CD14-positive monocyte (primary cell): Measurements from ENCODE around the gene CDCA8. TPM values are rescaled to one million over a fixed set of nuclear protein-coding genes. Genes with fewer than 3 reads are reported as not detected.
A peak's percentile ranks its signal among the peaks of the same experiment; 100 is the strongest.

Source experiments
- DNase-seq, 3 donors: peaks; one replicate each; pipeline ENCODE4 v3.0.0-alpha.2; 2011 to 2022
- H2AFZ ChIP-seq: 2 replicates; pipeline ENCODE4 v1.6.0; 2012; ENCODE audit warnings: mild to moderate bottlenecking, low read depth, low read length, inconsistent platforms; ENCODE audit not compliant: insufficient read depth, poor library complexity, severe bottlenecking
- H3K27ac ChIP-seq, 2 donors: 1 replicate in 1 of 2; 2 replicates in 1 of 2; pipeline ENCODE4 v1.5.1; 2012 to 2013; ENCODE audit warnings: low read length in 2 of 2, control low read depth in 1 of 2, inconsistent platforms in 1 of 2, low read depth in 1 of 2, mild to moderate bottlenecking in 1 of 2
- H3K27me3 ChIP-seq, 2 donors: one replicate each; pipeline versions ENCODE4 v1.6.0 to v1.6.1; 2011 to 2013; ENCODE audit warnings: low read length in 2 of 2; ENCODE audit not compliant: control insufficient read depth in 2 of 2, insufficient read depth in 2 of 2
- H3K36me3 ChIP-seq, 2 donors: replicated peaks in 1 of 2; 1 replicate in 1 of 2; 2 replicates in 1 of 2; pipeline versions ENCODE4 v1.5.1 to v1.6.1; 2012 to 2013; ENCODE audit warnings: low read length in 2 of 2, control low read depth in 1 of 2, inconsistent platforms in 1 of 2, mild to moderate bottlenecking in 1 of 2; ENCODE audit not compliant: insufficient read depth in 2 of 2, control insufficient read depth in 1 of 2
- H3K4me1 ChIP-seq, 2 donors: 1 replicate in 1 of 2; 2 replicates in 1 of 2; pipeline versions ENCODE4 v1.5.1 to v1.6.1; 2012 to 2013; ENCODE audit warnings: low read length in 2 of 2, control low read depth in 1 of 2, inconsistent platforms in 1 of 2, mild to moderate bottlenecking in 1 of 2, moderate library complexity in 1 of 2; ENCODE audit not compliant: insufficient read depth in 2 of 2, control insufficient read depth in 1 of 2
- H3K4me2 ChIP-seq: replicated peaks from 2 replicates; pipeline ENCODE3; 2012; ENCODE audit warnings: low read length, moderate library complexity, mild to moderate bottlenecking; ENCODE audit not compliant: poor library complexity, severe bottlenecking; ENCODE audit errors: extremely low read depth
- H3K4me3 ChIP-seq, 3 experiments: fragments of 200-600 bp in 1 of 3; sonication (generic) in 1 of 3; replicated peaks in 1 of 3; 1 replicate in 2 of 3; 2 replicates in 1 of 3; pipeline ENCODE4 v1.5.1; 2011 to 2013; ENCODE audit warnings: low read length in 3 of 3, mild to moderate bottlenecking in 3 of 3, control low read depth in 2 of 3, low read depth in 2 of 3, inconsistent platforms in 1 of 3, moderate library complexity in 1 of 3
- H3K79me2 ChIP-seq: 2 replicates; pipeline ENCODE4 v1.6.0; 2012; ENCODE audit warnings: mild to moderate bottlenecking, control low read depth, inconsistent platforms, low read length, moderate library complexity; ENCODE audit not compliant: insufficient read depth
- H3K9ac ChIP-seq: 2 replicates; pipeline ENCODE4 v1.6.0; 2017; ENCODE audit warnings: low read length, mild to moderate bottlenecking; ENCODE audit not compliant: insufficient read depth, poor library complexity, severe bottlenecking
- H3K9me3 ChIP-seq, 2 donors: replicated peaks in 1 of 2; 1 replicate in 1 of 2; 2 replicates in 1 of 2; pipeline versions ENCODE4 v1.5.1 to v1.6.1; 2012 to 2013; ENCODE audit warnings: low read length in 2 of 2, control low read depth in 1 of 2; ENCODE audit not compliant: control insufficient read depth in 1 of 2, insufficient read depth in 1 of 2
- H4K20me1 ChIP-seq: 2 replicates; pipeline ENCODE4 v1.6.0; 2012; ENCODE audit warnings: mild to moderate bottlenecking, low read length, control low read depth, moderate library complexity; ENCODE audit not compliant: insufficient read depth
- H3K27ac Mint-ChIP-seq, 7 donors: one replicate each; pipeline ENCODE4 v1.8.0; 2020; ENCODE audit warnings: mild to moderate bottlenecking in 7 of 7, mixed read lengths in 7 of 7, moderate library complexity in 6 of 7, inconsistent platforms in 2 of 7
- H3K27me3 Mint-ChIP-seq, 3 donors: one replicate each; pipeline ENCODE4 v1.8.0; 2021 to 2022; ENCODE audit warnings: low read depth in 3 of 3, mild to moderate bottlenecking in 3 of 3, mixed read lengths in 3 of 3, moderate library complexity in 3 of 3, inconsistent platforms in 1 of 3
- H3K36me3 Mint-ChIP-seq, 2 donors: one replicate each; pipeline ENCODE4 v1.8.0; 2020; ENCODE audit warnings: mixed read lengths in 2 of 2, inconsistent platforms in 1 of 2, mild to moderate bottlenecking in 1 of 2
- H3K4me1 Mint-ChIP-seq: one replicate; pipeline ENCODE4 v1.8.0; 2020; ENCODE audit warnings: mild to moderate bottlenecking, mixed read lengths
- H3K4me3 Mint-ChIP-seq, 2 donors: one replicate each; pipeline ENCODE4 v1.8.0; 2020; ENCODE audit warnings: mild to moderate bottlenecking in 2 of 2, mixed read lengths in 2 of 2, moderate library complexity in 1 of 2
- H3K9me3 Mint-ChIP-seq, 7 donors: one replicate each; pipeline ENCODE4 v1.8.0; 2020 to 2022; ENCODE audit warnings: mixed read lengths in 7 of 7, mild to moderate bottlenecking in 6 of 7, moderate library complexity in 6 of 7, inconsistent platforms in 2 of 7
- CTCF ChIP-seq: fragments of 200-600 bp; IDR thresholded peaks from one replicate; pipeline ENCODE4 v1.8.0; 2022; ENCODE audit warnings: antibody characterized with exemption, mild to moderate bottlenecking
- WGBS: methylation state at CpG from one replicate; pipeline ENCODE4 v1.1.5; 2013; ENCODE audit warnings: missing lambda C conversion rate; ENCODE audit not compliant: insufficient coverage; 5-methylcytosine and 5-hydroxymethylcytosine counted together
- intact Hi-C, 2 donors: fragments of 100-400 bp; cut with micrococcal nuclease; formaldehyde crosslinking; loops; one replicate each; pipeline versions ENCODE4 v1.15.0 to v1.15.1; 2023
- polyA plus RNA-seq, 3 donors: library from polyadenylated mRNA; depleted of rRNA in 1 of 3; unstranded in 2 of 3; stranded (reverse) in 1 of 3; fragments of 300-500 nt in 2 of 3; fragments of >200 nt in 1 of 3; fragmentation: Illumina TruSeq in 2 of 3; gene quantifications; 1 replicate in 2 of 3; 2 replicates in 1 of 3; pipeline ENCODE4 v1.2.3, GENCODE V29; 2012 to 2021

The CDCA8 gene
- polyA plus RNA-seq, 3 donors = 0.09 to 0.67 (median 0.60) TPM

- intact Hi-C loops = no loop called here
- TF ChIP-seq CTCF = no peak
- Mint-ChIP-seq H3K27ac (no peak overlapping the region), H3K9me3 (no peaks in the 10 kb centered on the region), H3K4me3 (no peak overlapping the region), H3K36me3 (no peaks in the 10 kb centered on the region), H3K27me3 (peaks cover 3 to 12% (median 8%) of the 10 kb centered on the region in 3 donors), H3K4me1 (no peaks in the 10 kb centered on the region)
- Histone ChIP-seq H3K9ac (no peak overlapping the region), H3K36me3 (no peaks in the 10 kb centered on the region), H3K27ac (no peak overlapping the region), H3K4me1 (no peaks in the 10 kb centered on the region), H3K79me2 (no peaks in the 10 kb centered on the region), H3K27me3 (no peaks in the 10 kb centered on the region), H3K4me2 (no peak overlapping the region), H2AFZ (no peak overlapping the region), H3K9me3 (no peaks in the 10 kb centered on the region), H3K4me3 (no peak overlapping the region), H4K20me1 (no peaks in the 10 kb centered on the region)
- DNase-seq = no peak
- 92% methylated on average over 8 of the region's 15 CpGs for WGBS
Measured at GRCh38 chr1:37718901-37719571, 26.7 kb downstream of the CDCA8 start.

DNA sequence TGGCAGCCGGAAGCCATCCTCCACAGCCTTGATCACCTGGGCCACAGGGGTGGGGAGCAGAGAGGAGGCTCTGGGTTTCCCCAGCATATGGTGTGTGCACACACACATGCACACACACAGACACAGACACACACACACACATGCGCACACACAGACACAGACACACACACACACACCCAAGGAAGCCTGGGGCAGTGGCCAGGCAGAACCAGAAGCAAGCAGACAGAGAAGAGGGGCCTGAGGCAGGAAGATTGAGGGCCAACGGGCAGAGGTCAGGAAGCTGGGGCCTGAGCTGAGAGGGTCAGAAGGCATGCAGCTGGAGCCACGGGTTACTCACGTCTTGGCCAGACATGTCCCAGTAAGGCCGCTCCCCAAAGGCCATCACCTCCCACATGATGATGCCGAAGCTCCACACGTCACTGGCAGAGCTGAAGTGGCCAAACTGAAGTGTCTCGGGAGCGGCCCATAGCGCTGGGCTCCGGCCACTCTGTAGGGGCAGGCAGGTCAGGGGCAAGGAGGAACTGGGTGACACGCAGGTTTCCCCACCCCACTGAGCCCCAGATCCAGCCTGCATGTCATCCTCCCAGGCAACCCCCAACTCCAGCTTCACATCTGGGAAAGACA, 27.4 kb downstream of the CDCA8 start:
- WGBS = 91% methylated on average over 8 of the region's 13 CpGs
- intact Hi-C loops = no loop called here
- H3K36me3 Mint-ChIP-seq = no peaks in the 10 kb centered on the region

More for the DNA sequence above, 27.4 kb downstream of the CDCA8 start:
- Histone ChIP-seq H3K27ac (no peak overlapping the region), H3K36me3 (no peaks in the 10 kb centered on the region), H3K27me3 (no peaks in the 10 kb centered on the region), H2AFZ (no peak overlapping the region), H3K4me3 (no peak overlapping the region), H3K9ac (no peak overlapping the region), H3K9me3 (no peaks in the 10 kb centered on the region), H4K20me1 (no peaks in the 10 kb centered on the region), H3K4me1 (no peaks in the 10 kb centered on the region), H3K79me2 (no peaks in the 10 kb centered on the region), H3K4me2 (no peak overlapping the region)
- Mint-ChIP-seq H3K27ac (peak overlapping the region in 1 of 7 donors; percentile 35), H3K4me1 (no peaks in the 10 kb centered on the region), H3K27me3 (peaks cover 3 to 13% (median 10%) of the 10 kb centered on the region in 3 donors), H3K9me3 (no peaks in the 10 kb centered on the region), H3K4me3 (no peak overlapping the region)
- TF ChIP-seq CTCF = no peak
- DNase-seq = no peak
